ENCODE data around the gene SERINC3. TPM values are rescaled to one million over a fixed set of nuclear protein-coding genes. Genes with fewer than 3 reads are reported as not detected.

Gene SERINC3
- total and polyA plus RNA-seq, 2 of the 13 experiments (the other 11 are each of a cell fraction or from before 2014, with no cell fraction given): 82.0 to 226 TPM

GRCh38 chr20:44532259-44532980, 10.6 kb upstream of the SERINC3 start (continued):
- no peak for TF ChIP-seq SAP130 (CRISPR knock-in tag; IDR thresholded peaks at IDR 0.05; ENCODE audit: low read depth)
- no peak for TF ChIP-seq ZNF382 (CRISPR knock-in tag; IDR thresholded peaks at IDR 0.05; ENCODE audit: borderline replicate concordance)
- TF ChIP-seq ZNF629 (CRISPR knock-in tag; conservative IDR thresholded peaks at IDR 0.05): peak; percentile 98
- no peak for TF ChIP-seq ATRX (CRISPR knock-in tag; IDR thresholded peaks at IDR 0.05; ENCODE audit: borderline replicate concordance)
- no peak for TF ChIP-seq ZNF280D (CRISPR knock-in tag; IDR thresholded peaks at IDR 0.05)
- TF ChIP-seq KDM4B (CRISPR knock-in tag; IDR thresholded peaks at IDR 0.05): 0 out of 2 replicates have a peak, but pooled peaks have one; percentile 41
- TF ChIP-seq NFYC (CRISPR knock-in tag; IDR thresholded peaks at IDR 0.05): no peak
- TF ChIP-seq CREB1 (IDR thresholded peaks at IDR 0.05): peak; percentile 58; the same call in 1 of the 2 replicates
- peak; percentile 56 for TF ChIP-seq CREB1 (CRISPR knock-in tag; IDR thresholded peaks at IDR 0.05)
- no peak for TF ChIP-seq CEBPG (CRISPR knock-in tag; IDR thresholded peaks at IDR 0.05)
- TF ChIP-seq ZUFSP (CRISPR knock-in tag; IDR thresholded peaks at IDR 0.05; ENCODE audit: borderline replicate concordance): no peak
- no peak for TF ChIP-seq ZNF562 (CRISPR knock-in tag; IDR thresholded peaks at IDR 0.05; ENCODE audit: borderline replicate concordance)
- TF ChIP-seq NFAT5 (CRISPR knock-in tag; IDR thresholded peaks at IDR 0.05): no peak
- peak; percentile 76 for TF ChIP-seq ZNF18 (CRISPR knock-in tag; IDR thresholded peaks at IDR 0.05; ENCODE audit: insufficient replicate concordance)
- no peak for TF ChIP-seq ZIK1 (CRISPR knock-in tag; IDR thresholded peaks at IDR 0.05; ENCODE audit: borderline replicate concordance, low read depth)
- no peak for TF ChIP-seq SUZ12 (IDR thresholded peaks at IDR 0.05; ENCODE audit: low read depth, low read length)
- TF ChIP-seq HDAC2 (CRISPR knock-in tag; IDR thresholded peaks at IDR 0.05): no peak; the same call in 1 of the 2 replicates
- TF ChIP-seq NFATC3 (CRISPR knock-in tag; IDR thresholded peaks at IDR 0.05): 0 out of 2 replicates have a peak, but pooled peaks have one; percentile 49
